Gastroesophageal sphincter (tissue), 4 donors: ENCODE results near the gene DDX51. TPM values are rescaled to one million over a fixed set of nuclear protein-coding genes. Genes with fewer than 3 reads are reported as not detected.

Source experiments
- ATAC-seq: fragments of 150-250 bp; one replicate; pipeline ENCODE4 v1.9.1; 2016; ENCODE audit warnings: mild to moderate bottlenecking, moderate library complexity
- H3K27ac ChIP-seq, 4 donors: fragments of 200-600 bp; sonication (generic) in 3 of 4; 1 replicate in 3 of 4; 2 replicates in 1 of 4; pipeline ENCODE4 v1.5.1; 2016 to 2019
- H3K27me3 ChIP-seq: fragments of 200-600 bp; sonication (generic); one replicate; pipeline ENCODE4 v1.5.1; 2019
- H3K36me3 ChIP-seq, 2 donors: fragments of 200-600 bp; sonication (generic); one replicate each; pipeline ENCODE4 v1.5.1; 2019; ENCODE audit warnings: control low read depth in 1 of 2
- H3K4me1 ChIP-seq, 3 donors: fragments of 200-600 bp; sonication (generic); 1 replicate in 2 of 3; 2 replicates in 1 of 3; pipeline ENCODE4 v1.5.1; 2016 to 2019; ENCODE audit warnings: control low read depth in 2 of 3
- H3K4me3 ChIP-seq, 2 donors: fragments of 200-600 bp; sonication (generic); one replicate each; pipeline ENCODE4 v1.5.1; 2019; ENCODE audit warnings: mild to moderate bottlenecking in 1 of 2, moderate library complexity in 1 of 2
- H3K9me3 ChIP-seq, 3 donors: fragments of 200-600 bp; sonication (generic); one replicate each; pipeline ENCODE4 v1.5.1; 2017 to 2019; ENCODE audit warnings: control low read depth in 2 of 3
- EP300 ChIP-seq: sonication (generic); formaldehyde crosslinking; IDR thresholded peaks from one replicate; pipeline ENCODE4 v1.6.1; 2017; ENCODE audit warnings: antibody characterized with exemption, mild to moderate bottlenecking
- POLR2A ChIP-seq, 2 donors: fragments of 450-650 bp; IDR thresholded peaks; one replicate each; pipeline ENCODE4 v1.6.1; 2017; ENCODE audit warnings: antibody characterized with exemption in 2 of 2, mild to moderate bottlenecking in 2 of 2, moderate library complexity in 1 of 2
- POLR2AphosphoS5 ChIP-seq: sonication (generic); formaldehyde crosslinking; IDR thresholded peaks from one replicate; pipeline ENCODE4 v1.6.1; 2017; ENCODE audit warnings: antibody characterized with exemption
- WGBS, 2 donors: methylation state at CpG; one replicate each; pipeline ENCODE4 v1.1.5; 2018; ENCODE audit warnings: low coverage in 1 of 2; 5-methylcytosine and 5-hydroxymethylcytosine counted together
- total RNA-seq, 4 donors: library from RNA; depleted of rRNA; stranded (reverse); fragments of >200 nt; gene quantifications; one replicate each; pipeline ENCODE4 v1.1.0, GENCODE V29; 2016
- TF ChIP-seq, protein P1 (sequence below), 4 experiments: fragments of 200-600 bp in 2 of 4; fragments of 450-650 bp in 2 of 4; sonication (generic) in 1 of 4; IDR thresholded peaks; one replicate each; pipeline ENCODE4 v1.5.1; 2017 to 2019; ENCODE audit warnings: antibody characterized with exemption in 4 of 4, mild to moderate bottlenecking in 2 of 4, moderate library complexity in 2 of 4

DDX51 gene
- total RNA-seq, 4 donors from 2014 or later = 4.8 to 14.7 (median 11.7) TPM

DNA sequence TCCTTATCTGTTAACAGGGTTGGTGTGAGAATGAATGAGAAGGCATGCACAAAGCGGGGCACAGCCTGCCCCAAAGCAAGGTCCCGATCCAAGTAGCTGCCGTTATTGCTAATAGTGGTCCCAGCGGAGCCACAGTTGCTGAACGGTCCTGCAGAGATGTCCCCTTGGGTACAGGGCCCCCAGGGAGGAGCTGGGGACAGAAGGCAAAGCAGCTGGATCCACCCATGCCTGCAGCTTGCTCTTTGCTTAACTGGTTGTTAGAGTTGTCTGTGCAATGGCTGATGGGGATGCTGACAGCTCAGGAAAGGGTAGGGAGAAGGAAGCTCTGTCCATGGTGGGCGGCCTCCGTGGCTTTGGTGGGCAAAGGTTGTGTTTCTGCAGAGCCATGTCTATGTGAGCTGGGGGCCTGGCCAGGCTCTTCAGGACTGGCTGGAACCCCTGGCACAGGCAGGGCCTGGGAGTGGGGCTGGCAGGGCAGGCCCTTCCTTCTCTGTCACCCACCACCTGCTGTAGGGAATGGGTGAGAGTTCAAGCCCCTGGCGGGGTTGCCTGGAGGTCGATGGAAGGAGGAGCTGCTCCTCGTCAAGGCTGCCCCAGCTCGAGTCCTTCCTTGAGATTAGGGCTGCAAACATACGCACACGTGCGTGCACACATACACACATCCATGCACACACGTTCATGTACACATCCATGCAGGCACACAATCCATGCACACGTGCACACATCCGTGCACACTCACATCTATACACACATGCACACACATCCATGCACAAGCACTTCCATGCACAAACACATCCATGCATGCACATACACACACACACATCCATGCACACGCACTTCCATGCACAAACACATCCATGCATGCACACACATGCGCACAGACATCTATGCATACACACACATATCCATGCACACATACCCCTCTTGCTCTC lies 35.6 kb upstream of the DDX51 start:
- Histone ChIP-seq H3K27me3 (peaks cover 63% of the 10 kb centered on the region), H3K36me3 (no peaks in the 10 kb centered on the region), H3K4me1 (no peaks in the 10 kb centered on the region), H3K4me3 (no peak overlapping the region), H3K27ac (no peak overlapping the region), H3K9me3 (peaks cover 0 to 6% (median 0%) of the 10 kb centered on the region in 3 donors)
- no peak for ATAC-seq
- 67 to 91% methylated on average over 7 to 8 of the region's 19 CpGs for WGBS, 2 donors
- TF ChIP-seq POLR2A (IDR thresholded peaks at IDR 0.05) = no peak
- TF ChIP-seq, protein P1, sequence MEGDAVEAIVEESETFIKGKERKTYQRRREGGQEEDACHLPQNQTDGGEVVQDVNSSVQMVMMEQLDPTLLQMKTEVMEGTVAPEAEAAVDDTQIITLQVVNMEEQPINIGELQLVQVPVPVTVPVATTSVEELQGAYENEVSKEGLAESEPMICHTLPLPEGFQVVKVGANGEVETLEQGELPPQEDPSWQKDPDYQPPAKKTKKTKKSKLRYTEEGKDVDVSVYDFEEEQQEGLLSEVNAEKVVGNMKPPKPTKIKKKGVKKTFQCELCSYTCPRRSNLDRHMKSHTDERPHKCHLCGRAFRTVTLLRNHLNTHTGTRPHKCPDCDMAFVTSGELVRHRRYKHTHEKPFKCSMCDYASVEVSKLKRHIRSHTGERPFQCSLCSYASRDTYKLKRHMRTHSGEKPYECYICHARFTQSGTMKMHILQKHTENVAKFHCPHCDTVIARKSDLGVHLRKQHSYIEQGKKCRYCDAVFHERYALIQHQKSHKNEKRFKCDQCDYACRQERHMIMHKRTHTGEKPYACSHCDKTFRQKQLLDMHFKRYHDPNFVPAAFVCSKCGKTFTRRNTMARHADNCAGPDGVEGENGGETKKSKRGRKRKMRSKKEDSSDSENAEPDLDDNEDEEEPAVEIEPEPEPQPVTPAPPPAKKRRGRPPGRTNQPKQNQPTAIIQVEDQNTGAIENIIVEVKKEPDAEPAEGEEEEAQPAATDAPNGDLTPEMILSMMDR (IDR thresholded peaks at IDR 0.05) = no peak
- no peak for TF ChIP-seq EP300
- no peak for TF ChIP-seq POLR2AphosphoS5

DNA sequence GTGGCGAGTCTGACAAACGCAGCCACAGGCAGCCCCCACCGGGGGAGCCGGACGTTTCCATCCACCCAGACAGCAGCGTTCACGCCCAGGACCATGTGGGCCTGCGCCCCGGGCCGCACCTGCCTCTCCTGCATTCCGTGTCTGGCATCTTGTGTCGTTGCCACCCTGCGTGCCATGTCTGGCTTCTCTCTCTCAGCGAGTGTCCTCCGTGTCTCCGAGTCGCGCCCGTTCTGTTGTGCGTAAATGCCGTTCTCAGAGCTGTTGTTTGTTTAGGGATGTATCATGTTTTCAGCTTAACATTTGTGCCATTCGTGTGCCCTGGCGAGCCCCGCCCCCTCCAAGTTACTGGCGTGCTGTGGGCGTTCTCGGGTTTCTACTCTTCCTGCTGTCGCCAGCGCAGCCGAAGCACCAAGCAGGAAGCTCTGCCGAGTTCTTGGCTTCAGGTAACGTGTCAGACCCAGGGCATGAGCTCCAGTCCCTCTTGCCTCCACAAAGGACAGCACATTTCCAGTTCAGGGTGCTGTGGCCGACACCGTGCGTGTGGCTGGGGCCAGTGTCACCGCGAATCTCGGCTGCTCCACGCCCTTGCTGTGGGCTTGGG lies 34.8 kb upstream of the DDX51 start:
- Histone ChIP-seq H3K27me3 (peaks cover 71% of the 10 kb centered on the region), H3K4me1 (no peaks in the 10 kb centered on the region), H3K4me3 (no peak overlapping the region), H3K36me3 (no peaks in the 10 kb centered on the region), H3K9me3 (no peaks in the 10 kb centered on the region), H3K27ac (no peak overlapping the region)
- no peak for ATAC-seq
- WGBS, 2 donors = 50 to 81% methylated on average over 10 to 12 of the region's 39 CpGs
- TF ChIP-seq, protein P1 (IDR thresholded peaks at IDR 0.05) = no peak
- TF ChIP-seq POLR2A (IDR thresholded peaks at IDR 0.05) = no peak
- TF ChIP-seq POLR2AphosphoS5 = no peak
- no peak for TF ChIP-seq EP300

DNA sequence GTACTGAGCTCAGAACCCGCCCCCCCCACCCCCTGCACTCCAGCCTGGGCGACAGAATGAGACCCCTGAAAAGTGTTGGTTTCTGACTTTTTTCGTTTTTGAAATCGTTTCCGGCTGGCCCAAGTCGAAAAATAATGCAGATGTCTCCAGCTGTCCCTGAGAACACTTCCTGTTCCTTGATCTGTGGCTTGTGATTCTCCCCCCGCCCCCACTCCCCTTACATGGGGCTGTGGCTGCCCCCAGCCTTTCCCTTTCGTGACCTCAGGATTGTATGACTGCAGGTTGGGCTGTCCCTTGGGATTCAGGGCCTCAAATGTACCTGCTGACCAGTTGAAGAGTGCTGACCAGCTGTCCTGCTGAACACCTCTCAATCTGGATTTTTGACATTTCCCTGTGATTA lies 34.2 kb upstream of the DDX51 start:
- H3K27ac ChIP-seq = no peak overlapping the region
- peaks cover 77% of the 10 kb centered on the region for H3K27me3 ChIP-seq
- 5 to 17% methylated on average over 3 to 7 of the region's 8 CpGs for WGBS, 2 donors
- ATAC-seq = no peak
- no peaks in the 10 kb centered on the region for H3K4me1 ChIP-seq
- TF ChIP-seq, protein P1 (IDR thresholded peaks at IDR 0.05) = no peak
- TF ChIP-seq POLR2A (IDR thresholded peaks at IDR 0.05) (no peak), POLR2AphosphoS5 (no peak), EP300 (no peak)
- H3K9me3 ChIP-seq = no peaks in the 10 kb centered on the region
- H3K36me3 ChIP-seq = no peaks in the 10 kb centered on the region
- H3K4me3 ChIP-seq = no peak overlapping the region

DNA sequence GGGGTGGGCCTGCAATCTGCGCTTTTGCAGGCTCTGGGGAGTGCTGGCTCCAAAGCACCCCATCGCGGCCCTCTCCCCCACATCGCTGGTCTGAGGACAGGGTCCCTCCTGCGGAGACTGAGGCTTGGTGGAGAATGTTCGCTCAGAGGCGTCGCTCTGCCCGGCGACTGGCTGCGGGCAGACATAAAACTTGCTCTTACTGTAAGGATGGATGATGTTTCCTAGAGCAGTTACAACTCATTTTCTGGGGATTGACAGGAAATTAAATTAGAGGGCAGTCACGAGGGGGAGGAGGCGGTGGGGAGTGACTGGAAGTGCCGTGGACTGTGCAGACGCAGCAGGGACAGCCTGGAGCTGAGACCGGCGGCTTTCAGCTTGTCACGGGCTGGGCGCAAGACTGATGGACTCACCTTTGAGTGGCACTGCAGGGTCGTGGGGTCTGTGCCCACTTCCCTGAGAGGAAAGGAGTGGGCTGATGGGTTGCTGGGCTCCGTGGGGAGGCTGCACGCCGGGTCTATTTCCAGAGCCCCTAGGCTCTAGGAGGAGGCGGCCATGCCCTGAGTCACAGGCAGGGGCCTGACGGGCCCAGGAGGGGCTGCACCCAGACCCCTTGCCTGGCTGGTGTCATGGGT lies 32.9 kb upstream of the DDX51 start:
- Histone ChIP-seq H3K4me1 (no peaks in the 10 kb centered on the region), H3K4me3 (no peak overlapping the region), H3K27me3 (peaks cover 90% of the 10 kb centered on the region), H3K36me3 (no peaks in the 10 kb centered on the region), H3K9me3 (no peaks in the 10 kb centered on the region), H3K27ac (no peak overlapping the region)
- TF ChIP-seq POLR2AphosphoS5 (no peak), POLR2A (IDR thresholded peaks at IDR 0.05) (no peak), EP300 (no peak)
- TF ChIP-seq, protein P1 (IDR thresholded peaks at IDR 0.05) = no peak
- no peak for ATAC-seq
- WGBS, 2 donors = 20 to 26% methylated on average over 1 to 9 of the region's 25 CpGs
